HEK293 (cell line): ENCODE results near the gene C22orf39.
A peak's percentile ranks its signal among the peaks of the same experiment; 100 is the strongest.

ENCODE experiments used
- CTCF ChIA-PET: fragments of 350-600 bp; formaldehyde crosslinking; extraction: SDS; loops from one replicate; lab custom pipeline; 2021; ENCODE audit warnings: antibody characterized with exemption; lab: Yijun Ruan, JAX
- POLR2A ChIA-PET: fragments of 300-600 bp; formaldehyde crosslinking; extraction: SDS; loops from one replicate; lab custom pipeline; 2020; ENCODE audit warnings: antibody characterized with exemption, inconsistent platforms; lab: Yijun Ruan, JAX
- H3K27ac ChIP-seq: fragments of 200-500 bp; sonication (Bioruptor generic); 2 replicates; pipeline ENCODE4 v1.5.1; 2014; ENCODE audit warnings: low read depth, low read length, control low read depth, inconsistent platforms; ENCODE audit errors: extremely low read depth
- H3K36me3 ChIP-seq, 2 experiments: fragments of 200-500 bp in 1 of 2; sonication (Bioruptor generic) in 1 of 2; 1 replicate in 1 of 2; 2 replicates in 1 of 2; pipeline ENCODE4 v1.5.1; 2014 to 2017; ENCODE audit warnings: inconsistent platforms in 2 of 2, low read length in 2 of 2; ENCODE audit not compliant: control insufficient read depth in 2 of 2, insufficient read depth in 1 of 2
- H3K4me1 ChIP-seq: fragments of 200-500 bp; sonication (Bioruptor generic); 2 replicates; pipeline ENCODE4 v1.5.1; 2014; ENCODE audit warnings: mild to moderate bottlenecking, low read length, inconsistent platforms; ENCODE audit not compliant: control insufficient read depth, insufficient read depth
- H3K4me3 ChIP-seq: 2 replicates; pipeline ENCODE4 v1.5.1; 2011; ENCODE audit warnings: low read depth, mild to moderate bottlenecking, control low read depth, low read length, moderate library complexity
- H3K9me3 ChIP-seq: fragments of 200-500 bp; sonication (Bioruptor generic); 2 replicates; pipeline ENCODE4 v1.5.1; 2014; ENCODE audit warnings: low read depth, low read length, inconsistent platforms; ENCODE audit not compliant: control insufficient read depth, insufficient read depth
- BCL11B ChIP-seq: fragments of 450-650 bp; formaldehyde crosslinking; IDR thresholded peaks from 2 replicates; pipeline ENCODE4 v1.5.1; 2016; ENCODE audit warnings: low read depth, missing biosample characterization, missing genetic modification characterization
- FEZF1 ChIP-seq: fragments of 450-650 bp; formaldehyde crosslinking; IDR thresholded peaks from 2 replicates; pipeline ENCODE4 v1.5.1; 2016; ENCODE audit warnings: missing biosample characterization, missing genetic modification characterization
- GLI4 ChIP-seq: fragments of 450-650 bp; formaldehyde crosslinking; IDR thresholded peaks from 2 replicates; pipeline ENCODE4 v1.5.1; 2016; ENCODE audit warnings: missing biosample characterization, missing genetic modification characterization
- HOXC10 ChIP-seq: sonication (generic); formaldehyde crosslinking; IDR thresholded peaks from 2 replicates; pipeline ENCODE4 v1.8.1; 2023; ENCODE audit warnings: mild to moderate bottlenecking, missing genetic modification reagents
- HOXD13 ChIP-seq: sonication (generic); formaldehyde crosslinking; IDR thresholded peaks from 2 replicates; pipeline ENCODE4 v1.8.0; 2022; ENCODE audit warnings: missing genetic modification reagents, borderline replicate concordance
- KLF7 ChIP-seq: fragments of 450-650 bp; formaldehyde crosslinking; IDR thresholded peaks from 2 replicates; pipeline ENCODE4 v1.5.1; 2016; ENCODE audit warnings: missing biosample characterization, missing genetic modification characterization, borderline replicate concordance
- OVOL3 ChIP-seq: fragments of 450-650 bp; formaldehyde crosslinking; IDR thresholded peaks from 2 replicates; pipeline ENCODE4 v1.5.1; 2016; ENCODE audit warnings: missing biosample characterization, missing genetic modification characterization
- SP2 ChIP-seq: fragments of 450-650 bp; formaldehyde crosslinking; IDR thresholded peaks from 2 replicates; pipeline ENCODE4 v1.5.1; 2016; ENCODE audit warnings: missing biosample characterization, missing genetic modification characterization
- YY2 ChIP-seq: fragments of 450-650 bp; formaldehyde crosslinking; IDR thresholded peaks from 2 replicates; pipeline ENCODE4 v1.5.1; 2016; ENCODE audit warnings: missing biosample characterization, missing genetic modification characterization
- ZBTB7A ChIP-seq: fragments of 450-650 bp; formaldehyde crosslinking; IDR thresholded peaks from 2 replicates; pipeline ENCODE4 v1.5.1; 2016; ENCODE audit warnings: low read depth, missing biosample characterization, missing genetic modification characterization
- ZBTB8A ChIP-seq: fragments of 450-650 bp; formaldehyde crosslinking; IDR thresholded peaks from 2 replicates; pipeline ENCODE4 v1.5.1; 2016; ENCODE audit warnings: missing biosample characterization, missing genetic modification characterization
- ZNF146 ChIP-seq: fragments of 450-650 bp; formaldehyde crosslinking; IDR thresholded peaks from 2 replicates; pipeline ENCODE4 v1.5.1; 2016; ENCODE audit warnings: missing biosample characterization, missing genetic modification characterization
- ZNF184 ChIP-seq: fragments of 450-650 bp; IDR thresholded peaks from 2 replicates; pipeline ENCODE4 v1.5.1; 2018; ENCODE audit warnings: missing biosample characterization, mild to moderate bottlenecking, missing genetic modification characterization
- ZNF2 ChIP-seq: fragments of 450-650 bp; formaldehyde crosslinking; IDR thresholded peaks from 2 replicates; pipeline ENCODE4 v1.5.1; 2016; ENCODE audit warnings: missing biosample characterization, missing genetic modification characterization
- ZNF211 ChIP-seq: fragments of 450-650 bp; formaldehyde crosslinking; IDR thresholded peaks from 2 replicates; pipeline ENCODE4 v1.5.1; 2016; ENCODE audit warnings: low read depth, missing biosample characterization, missing genetic modification characterization
- ZNF248 ChIP-seq: fragments of 450-650 bp; formaldehyde crosslinking; IDR thresholded peaks from 2 replicates; pipeline ENCODE4 v1.5.1; 2017; ENCODE audit warnings: missing biosample characterization, missing genetic modification characterization
- ZNF302 ChIP-seq: fragments of 450-650 bp; formaldehyde crosslinking; IDR thresholded peaks from 2 replicates; pipeline ENCODE4 v1.5.1; 2016; ENCODE audit warnings: missing biosample characterization, missing genetic modification characterization, low read depth
- ZNF561 ChIP-seq: fragments of 450-650 bp; IDR thresholded peaks from 2 replicates; pipeline ENCODE4 v1.5.1; 2018; ENCODE audit warnings: missing biosample characterization, missing genetic modification characterization, borderline replicate concordance
- ZNF776 ChIP-seq: fragments of 450-650 bp; formaldehyde crosslinking; IDR thresholded peaks from 2 replicates; pipeline ENCODE4 v1.5.0; 2017; ENCODE audit warnings: missing biosample characterization, missing genetic modification characterization, borderline replicate concordance
- TF ChIP-seq, protein P1 (sequence below): fragments of 450-650 bp; formaldehyde crosslinking; optimal IDR thresholded peaks from 2 replicates; pipeline ENCODE3; 2016; ENCODE audit warnings: missing biosample characterization, mild to moderate bottlenecking, missing genetic modification characterization
- TF ChIP-seq, protein P2 (sequence below): fragments of 450-650 bp; formaldehyde crosslinking; IDR thresholded peaks from 2 replicates; pipeline ENCODE4 v1.5.1; 2017; ENCODE audit warnings: missing biosample characterization, missing genetic modification characterization
- TF ChIP-seq, protein P3 (sequence below): fragments of 450-650 bp; formaldehyde crosslinking; IDR thresholded peaks from 2 replicates; pipeline ENCODE4 v1.5.1; 2016; ENCODE audit warnings: missing biosample characterization, missing genetic modification characterization
- TF ChIP-seq, protein P4 (sequence below): fragments of 450-650 bp; formaldehyde crosslinking; IDR thresholded peaks from 2 replicates; pipeline ENCODE4 v1.5.1; 2016; ENCODE audit warnings: missing biosample characterization, missing genetic modification characterization
- TF ChIP-seq, protein P5 (sequence below): fragments of 450-650 bp; formaldehyde crosslinking; IDR thresholded peaks from 2 replicates; pipeline ENCODE4 v1.5.1; 2017; ENCODE audit warnings: missing biosample characterization, missing genetic modification characterization
- TF ChIP-seq, protein P6 (sequence below): fragments of 450-650 bp; formaldehyde crosslinking; IDR thresholded peaks from 2 replicates; pipeline ENCODE4 v1.5.1; 2016; ENCODE audit warnings: missing biosample characterization, missing genetic modification characterization, low read depth

The C22orf39 gene

GRCh38 chr22:19434401-19434800 lies 13.1 kb downstream of the C22orf39 start:
- TF ChIP-seq ZNF302 = no peak
- TF ChIP-seq ZNF146 (tag by site-specific recombination) = no peak
- H3K36me3 ChIP-seq = peaks cover 3 to 36% of the 10 kb centered on the region in 2 experiments; a peak in 2 of 3 replicates
- H3K9me3 ChIP-seq = no peaks in the 10 kb centered on the region
- ChIA-PET CTCF (interaction anchor here (1.4 to 2.4 kb wide), 3 partner anchors 11 to 255 kb away, joined by 4 to 9 read pairs (median 6); partner anchors contain the start of gene SLC25A1), POLR2A (interaction anchor here (1.2 to 1.6 kb wide), 2 partner anchors 13 to 255 kb away, joined by 3 to 5 read pairs; partner anchors contain the start of genes C22orf39 and SLC25A1)
- no peak overlapping the region for H3K27ac ChIP-seq
- H3K4me3 ChIP-seq = no peak overlapping the region
- no peaks in the 10 kb centered on the region; the same call in 1 of the 2 replicates for H3K4me1 ChIP-seq

DNA sequence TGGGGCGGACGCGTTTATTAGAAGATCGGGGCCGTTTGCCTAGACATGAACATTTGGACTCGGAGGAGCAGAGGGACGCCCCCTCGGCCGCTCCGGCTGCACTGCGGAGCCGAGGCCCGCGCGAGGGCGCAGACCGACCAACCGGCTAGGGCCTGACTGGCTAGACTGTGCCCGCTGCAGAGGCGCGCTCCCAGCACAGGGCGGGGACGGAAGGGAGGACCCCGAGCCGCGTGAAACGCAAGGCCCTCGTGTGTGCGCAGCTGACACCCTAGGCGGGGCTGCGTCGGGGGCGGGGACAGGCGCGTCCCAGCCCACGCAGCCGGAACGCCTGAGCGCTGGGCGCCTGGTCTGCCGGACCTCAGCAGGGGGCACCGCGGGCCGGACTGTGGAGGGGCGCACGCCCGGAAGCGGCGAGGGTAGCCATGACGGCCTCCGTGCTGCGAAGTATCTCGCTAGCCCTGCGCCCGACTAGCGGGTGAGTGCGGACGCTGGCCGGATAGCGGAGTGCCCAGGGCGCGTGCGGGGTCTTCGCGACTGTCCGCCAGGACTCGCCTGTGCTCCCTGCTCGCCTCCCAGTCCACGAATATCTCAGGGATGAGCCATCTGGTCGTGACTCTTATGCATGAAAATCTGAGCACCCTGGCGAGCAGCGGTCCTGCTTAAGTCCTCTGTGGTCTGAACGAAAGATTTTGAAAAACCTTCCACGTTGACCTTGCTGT lies 15.2 kb downstream of the C22orf39 start, which contains the start of gene MRPL40:
MRPL40 (plus strand) TSS at position 413 of the 719 bp plus-strand sequence; CDS start at position 423, 10 bp downstream.
- Histone ChIP-seq H3K27ac (peak within 1 kb of the TSS; percentile 67), H3K36me3 (peaks cover 3 to 45% of the 10 kb centered on the region in 2 experiments; a peak in 2 of 3 replicates), H3K4me3 (peak within 1 kb of the TSS; percentile 90), H3K4me1 (no peaks in the 10 kb centered on the region; the same call in 1 of the 2 replicates), H3K9me3 (no peaks in the 10 kb centered on the region)
- CTCF ChIA-PET = interaction anchor here (0.6 kb wide), 1 partner anchor 251 kb away, joined by 3 read pairs; no protein-coding TSS in a partner anchor
- POLR2A ChIA-PET = interaction anchor here (0.6 to 3.7 kb wide), 12 partner anchors 12 to 258 kb away, joined by 3 to 22 read pairs (median 4); partner anchors contain the start of genes C22orf39, CDC45, SLC25A1 and UFD1
- TF ChIP-seq, protein P1, sequence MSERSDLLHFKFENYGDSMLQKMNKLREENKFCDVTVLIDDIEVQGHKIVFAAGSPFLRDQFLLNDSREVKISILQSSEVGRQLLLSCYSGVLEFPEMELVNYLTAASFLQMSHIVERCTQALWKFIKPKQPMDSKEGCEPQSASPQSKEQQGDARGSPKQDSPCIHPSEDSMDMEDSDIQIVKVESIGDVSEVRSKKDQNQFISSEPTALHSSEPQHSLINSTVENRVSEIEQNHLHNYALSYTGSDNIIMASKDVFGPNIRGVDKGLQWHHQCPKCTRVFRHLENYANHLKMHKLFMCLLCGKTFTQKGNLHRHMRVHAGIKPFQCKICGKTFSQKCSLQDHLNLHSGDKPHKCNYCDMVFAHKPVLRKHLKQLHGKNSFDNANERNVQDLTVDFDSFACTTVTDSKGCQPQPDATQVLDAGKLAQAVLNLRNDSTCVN = peak; percentile 100
- TF ChIP-seq ZNF2 (tag by site-specific recombination) (peak; percentile 66; the same call in 1 of the 2 replicates), HOXC10 (CRISPR knock-in tag) (peak; percentile 74; the same call in 1 of the 2 replicates), ZNF561 (tag by site-specific recombination) (peak; percentile 93), ZBTB8A (peak; percentile 99), SP2 (peak; percentile 93), YY2 (tag by site-specific recombination) (peak; percentile 93), ZNF184 (tag by site-specific recombination) (no peak), ZNF776 (tag by site-specific recombination) (no peak), KLF7 (tag by site-specific recombination) (peak; percentile 95), GLI4 (tag by site-specific recombination) (peak; percentile 92; the same call in 1 of the 2 replicates), BCL11B (tag by site-specific recombination) (peak; percentile 98), ZNF211 (tag by site-specific recombination) (no peak), ZBTB7A (tag by site-specific recombination) (peak; percentile 77; the same call in 1 of the 2 replicates), OVOL3 (tag by site-specific recombination) (peak; percentile 18; the same call in 1 of the 2 replicates), ZNF248 (no peak), FEZF1 (tag by site-specific recombination) (peak; percentile 29; the same call in 1 of the 2 replicates), HOXD13 (CRISPR knock-in tag) (no peak)
- TF ChIP-seq, protein P2, sequence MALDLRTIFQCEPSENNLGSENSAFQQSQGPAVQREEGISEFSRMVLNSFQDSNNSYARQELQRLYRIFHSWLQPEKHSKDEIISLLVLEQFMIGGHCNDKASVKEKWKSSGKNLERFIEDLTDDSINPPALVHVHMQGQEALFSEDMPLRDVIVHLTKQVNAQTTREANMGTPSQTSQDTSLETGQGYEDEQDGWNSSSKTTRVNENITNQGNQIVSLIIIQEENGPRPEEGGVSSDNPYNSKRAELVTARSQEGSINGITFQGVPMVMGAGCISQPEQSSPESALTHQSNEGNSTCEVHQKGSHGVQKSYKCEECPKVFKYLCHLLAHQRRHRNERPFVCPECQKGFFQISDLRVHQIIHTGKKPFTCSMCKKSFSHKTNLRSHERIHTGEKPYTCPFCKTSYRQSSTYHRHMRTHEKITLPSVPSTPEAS (tag by site-specific recombination) = no peak
- TF ChIP-seq, protein P3, sequence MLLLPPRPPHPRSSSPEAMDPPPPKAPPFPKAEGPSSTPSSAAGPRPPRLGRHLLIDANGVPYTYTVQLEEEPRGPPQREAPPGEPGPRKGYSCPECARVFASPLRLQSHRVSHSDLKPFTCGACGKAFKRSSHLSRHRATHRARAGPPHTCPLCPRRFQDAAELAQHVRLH (tag by site-specific recombination) = peak; percentile 78
- TF ChIP-seq, protein P4, sequence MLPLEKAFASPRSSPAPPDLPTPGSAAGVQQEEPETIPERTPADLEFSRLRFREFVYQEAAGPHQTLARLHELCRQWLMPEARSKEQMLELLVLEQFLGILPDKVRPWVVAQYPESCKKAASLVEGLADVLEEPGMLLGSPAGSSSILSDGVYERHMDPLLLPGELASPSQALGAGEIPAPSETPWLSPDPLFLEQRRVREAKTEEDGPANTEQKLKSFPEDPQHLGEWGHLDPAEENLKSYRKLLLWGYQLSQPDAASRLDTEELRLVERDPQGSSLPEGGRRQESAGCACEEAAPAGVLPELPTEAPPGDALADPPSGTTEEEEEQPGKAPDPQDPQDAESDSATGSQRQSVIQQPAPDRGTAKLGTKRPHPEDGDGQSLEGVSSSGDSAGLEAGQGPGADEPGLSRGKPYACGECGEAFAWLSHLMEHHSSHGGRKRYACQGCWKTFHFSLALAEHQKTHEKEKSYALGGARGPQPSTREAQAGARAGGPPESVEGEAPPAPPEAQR (tag by site-specific recombination) = peak; percentile 89; the same call in 1 of the 2 replicates
- TF ChIP-seq, protein P5, sequence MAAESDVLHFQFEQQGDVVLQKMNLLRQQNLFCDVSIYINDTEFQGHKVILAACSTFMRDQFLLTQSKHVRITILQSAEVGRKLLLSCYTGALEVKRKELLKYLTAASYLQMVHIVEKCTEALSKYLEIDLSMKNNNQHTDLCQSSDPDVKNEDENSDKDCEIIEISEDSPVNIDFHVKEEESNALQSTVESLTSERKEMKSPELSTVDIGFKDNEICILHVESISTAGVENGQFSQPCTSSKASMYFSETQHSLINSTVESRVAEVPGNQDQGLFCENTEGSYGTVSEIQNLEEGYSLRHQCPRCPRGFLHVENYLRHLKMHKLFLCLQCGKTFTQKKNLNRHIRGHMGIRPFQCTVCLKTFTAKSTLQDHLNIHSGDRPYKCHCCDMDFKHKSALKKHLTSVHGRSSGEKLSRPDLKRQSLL (tag by site-specific recombination) = peak; percentile 69; the same call in 1 of the 2 replicates
- TF ChIP-seq, protein P6, sequence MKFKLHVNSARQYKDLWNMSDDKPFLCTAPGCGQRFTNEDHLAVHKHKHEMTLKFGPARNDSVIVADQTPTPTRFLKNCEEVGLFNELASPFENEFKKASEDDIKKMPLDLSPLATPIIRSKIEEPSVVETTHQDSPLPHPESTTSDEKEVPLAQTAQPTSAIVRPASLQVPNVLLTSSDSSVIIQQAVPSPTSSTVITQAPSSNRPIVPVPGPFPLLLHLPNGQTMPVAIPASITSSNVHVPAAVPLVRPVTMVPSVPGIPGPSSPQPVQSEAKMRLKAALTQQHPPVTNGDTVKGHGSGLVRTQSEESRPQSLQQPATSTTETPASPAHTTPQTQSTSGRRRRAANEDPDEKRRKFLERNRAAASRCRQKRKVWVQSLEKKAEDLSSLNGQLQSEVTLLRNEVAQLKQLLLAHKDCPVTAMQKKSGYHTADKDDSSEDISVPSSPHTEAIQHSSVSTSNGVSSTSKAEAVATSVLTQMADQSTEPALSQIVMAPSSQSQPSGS (tag by site-specific recombination) = no peak
